Neural crest cell (in vitro differentiated cells): ENCODE measurements around the gene KCNQ1OT1. TPM values are rescaled to one million over a fixed set of nuclear protein-coding genes. Genes with fewer than 3 reads are reported as not detected.

Experiments used
- DNase-seq: peaks from one replicate; pipeline ENCODE4 v3.0.0; 2021; ENCODE audit warnings: low read depth, mixed read lengths, low spot score
- H3K27ac Mint-ChIP-seq: one replicate; pipeline ENCODE4 v1.8.0; 2021; ENCODE audit warnings: mild to moderate bottlenecking, mixed read lengths; ENCODE audit not compliant: unreplicated experiment
- H3K27me3 Mint-ChIP-seq: 2 replicates; pipeline ENCODE4 v1.8.0; 2021; ENCODE audit warnings: low read depth, mild to moderate bottlenecking, mixed read lengths
- H3K36me3 Mint-ChIP-seq: 2 replicates; pipeline ENCODE4 v1.8.0; 2021; ENCODE audit warnings: low read depth, mild to moderate bottlenecking, mixed read lengths
- H3K4me1 Mint-ChIP-seq: 2 replicates; pipeline ENCODE4 v1.8.0; 2021; ENCODE audit warnings: mixed read lengths
- H3K4me3 Mint-ChIP-seq: one replicate; pipeline ENCODE4 v1.8.0; 2021; ENCODE audit warnings: mild to moderate bottlenecking, mixed read lengths
- H3K9me3 Mint-ChIP-seq: 2 replicates; pipeline ENCODE4 v1.8.0; 2021; ENCODE audit warnings: mixed read lengths
- total RNA-seq: library from RNA; stranded (reverse); gene quantifications from 2 replicates; pipeline ENCODE4 v1.2.1, GENCODE V29; 2021
- TF ChIP-seq, protein P1 (sequence below): fragments of 200-600 bp; sonication (generic); conservative IDR thresholded peaks from 2 replicates; pipeline ENCODE4 v1.5.0; 2021; ENCODE audit warnings: antibody characterized with exemption, mild to moderate bottlenecking

The KCNQ1OT1 gene
- total RNA-seq, 1 donor from 2014 or later = 2.3 TPM

DNA sequence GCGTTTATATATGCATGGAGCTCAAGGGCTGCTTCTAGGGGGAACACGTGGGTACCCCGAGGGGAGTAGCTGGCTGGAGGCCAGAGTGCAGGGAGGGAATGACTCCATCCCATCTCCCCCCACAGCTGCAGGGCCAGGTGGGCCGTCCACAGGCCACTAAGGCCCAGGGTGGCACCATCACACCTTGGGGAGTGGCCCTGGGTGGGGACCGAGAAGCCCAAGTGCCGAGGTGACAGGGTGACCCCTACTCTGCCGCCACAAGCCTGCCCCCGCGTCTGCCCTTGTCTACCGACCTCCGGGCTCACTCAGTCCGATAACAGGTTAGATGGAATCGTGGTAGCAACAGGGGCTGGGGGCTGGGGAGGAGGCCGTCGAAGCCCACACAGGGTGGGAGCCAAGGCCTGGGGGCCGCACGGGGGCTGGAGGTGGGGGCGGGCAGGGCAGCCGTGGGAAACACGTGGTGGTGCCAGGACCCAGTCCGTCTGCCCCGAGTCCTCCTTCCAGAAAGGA is 125.7 kb downstream of the KCNQ1OT1 start:
- H3K4me3 Mint-ChIP-seq = no peak overlapping the region
- DNase-seq = no peak
- no peaks in the 10 kb centered on the region for H3K4me1 Mint-ChIP-seq
- no peak overlapping the region for H3K27ac Mint-ChIP-seq
- H3K36me3 Mint-ChIP-seq = no peaks in the 10 kb centered on the region
- TF ChIP-seq, protein P1, sequence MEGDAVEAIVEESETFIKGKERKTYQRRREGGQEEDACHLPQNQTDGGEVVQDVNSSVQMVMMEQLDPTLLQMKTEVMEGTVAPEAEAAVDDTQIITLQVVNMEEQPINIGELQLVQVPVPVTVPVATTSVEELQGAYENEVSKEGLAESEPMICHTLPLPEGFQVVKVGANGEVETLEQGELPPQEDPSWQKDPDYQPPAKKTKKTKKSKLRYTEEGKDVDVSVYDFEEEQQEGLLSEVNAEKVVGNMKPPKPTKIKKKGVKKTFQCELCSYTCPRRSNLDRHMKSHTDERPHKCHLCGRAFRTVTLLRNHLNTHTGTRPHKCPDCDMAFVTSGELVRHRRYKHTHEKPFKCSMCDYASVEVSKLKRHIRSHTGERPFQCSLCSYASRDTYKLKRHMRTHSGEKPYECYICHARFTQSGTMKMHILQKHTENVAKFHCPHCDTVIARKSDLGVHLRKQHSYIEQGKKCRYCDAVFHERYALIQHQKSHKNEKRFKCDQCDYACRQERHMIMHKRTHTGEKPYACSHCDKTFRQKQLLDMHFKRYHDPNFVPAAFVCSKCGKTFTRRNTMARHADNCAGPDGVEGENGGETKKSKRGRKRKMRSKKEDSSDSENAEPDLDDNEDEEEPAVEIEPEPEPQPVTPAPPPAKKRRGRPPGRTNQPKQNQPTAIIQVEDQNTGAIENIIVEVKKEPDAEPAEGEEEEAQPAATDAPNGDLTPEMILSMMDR = no peak
- no peaks in the 10 kb centered on the region for H3K27me3 Mint-ChIP-seq
- H3K9me3 Mint-ChIP-seq = no peaks in the 10 kb centered on the region

DNA sequence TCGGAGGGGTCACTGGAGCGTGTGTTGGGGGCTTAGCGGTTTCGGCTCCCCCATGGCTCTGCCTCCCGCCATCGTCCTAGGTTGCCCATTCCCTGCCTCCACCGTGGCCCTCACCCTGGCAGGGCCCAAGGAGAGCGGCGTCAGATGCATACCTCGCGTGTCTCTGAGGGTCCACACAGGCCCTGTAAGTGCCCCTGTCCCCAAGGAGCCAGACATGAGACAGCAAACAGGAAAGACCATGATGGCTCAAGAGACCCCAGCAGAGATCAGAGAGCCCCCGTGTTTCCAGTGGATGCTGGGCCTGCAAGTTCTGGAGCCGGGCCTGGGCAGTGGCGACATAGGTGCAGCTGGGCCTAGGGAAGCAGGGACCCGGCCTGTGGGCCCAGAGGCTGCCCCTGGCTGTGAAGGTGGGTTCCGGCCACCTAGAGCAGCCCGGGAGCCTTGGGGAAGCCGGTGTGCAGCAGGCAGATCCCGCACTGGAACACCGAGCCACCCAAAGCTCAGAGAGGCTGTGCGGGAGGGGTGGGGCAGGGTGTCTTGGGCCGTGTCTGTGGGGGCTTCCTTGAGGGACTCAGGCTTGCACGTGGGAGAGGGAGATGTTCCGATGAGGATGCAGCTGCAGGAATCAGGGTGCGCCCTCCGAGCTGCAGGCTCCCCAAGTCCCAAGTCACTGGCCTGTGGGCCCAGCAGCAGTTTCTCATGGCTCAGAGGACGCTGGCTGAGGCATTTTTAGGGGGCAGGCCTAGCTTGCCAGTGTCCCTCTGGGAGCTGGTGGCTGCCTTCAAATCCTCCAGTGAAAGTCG is 126.4 kb downstream of the KCNQ1OT1 start:
- no peak overlapping the region for H3K27ac Mint-ChIP-seq
- no peaks in the 10 kb centered on the region for H3K36me3 Mint-ChIP-seq
- no peaks in the 10 kb centered on the region for H3K4me1 Mint-ChIP-seq
- DNase-seq = no peak
- no peak overlapping the region for H3K4me3 Mint-ChIP-seq
- TF ChIP-seq, protein P1 = no peak
- no peaks in the 10 kb centered on the region for H3K27me3 Mint-ChIP-seq
- no peaks in the 10 kb centered on the region for H3K9me3 Mint-ChIP-seq

DNA sequence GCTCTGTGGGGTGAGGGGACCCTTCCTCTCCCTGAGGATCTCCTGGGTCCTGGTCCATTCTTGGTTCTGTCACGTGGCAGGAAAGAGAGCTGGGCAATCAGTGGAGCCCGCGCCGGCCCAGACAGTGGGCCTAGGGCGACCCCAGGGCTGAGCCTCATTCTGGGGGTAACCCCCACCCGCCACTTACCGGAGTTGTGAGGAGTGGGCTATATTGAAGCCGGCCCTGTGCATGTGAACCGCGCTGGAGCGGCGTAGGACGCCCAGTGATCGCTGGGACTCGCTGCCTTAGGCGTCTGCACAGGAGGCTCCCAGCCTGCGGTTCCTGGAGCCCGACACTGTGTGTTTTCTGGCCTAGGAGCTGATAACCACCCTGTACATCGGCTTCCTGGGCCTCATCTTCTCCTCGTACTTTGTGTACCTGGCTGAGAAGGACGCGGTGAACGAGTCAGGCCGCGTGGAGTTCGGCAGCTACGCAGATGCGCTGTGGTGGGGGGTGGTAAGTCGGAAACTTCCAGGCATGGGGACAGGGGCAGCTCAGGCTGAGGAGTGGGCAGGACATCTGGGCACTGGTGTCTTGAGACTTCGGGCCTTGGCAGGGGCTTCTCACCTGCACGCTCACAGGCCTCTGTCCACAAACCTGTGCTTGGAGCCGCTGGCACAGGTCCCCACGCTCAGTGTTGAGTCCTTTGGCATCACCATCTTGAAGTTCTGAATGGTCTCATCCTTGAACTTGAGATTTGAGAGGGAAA is 127.1 kb downstream of the KCNQ1OT1 start:
- no peak for DNase-seq
- Mint-ChIP-seq H3K27me3 (no peaks in the 10 kb centered on the region), H3K4me3 (no peak overlapping the region), H3K36me3 (no peaks in the 10 kb centered on the region), H3K4me1 (no peaks in the 10 kb centered on the region), H3K9me3 (no peaks in the 10 kb centered on the region), H3K27ac (no peak overlapping the region)
- TF ChIP-seq, protein P1 = no peak

DNA sequence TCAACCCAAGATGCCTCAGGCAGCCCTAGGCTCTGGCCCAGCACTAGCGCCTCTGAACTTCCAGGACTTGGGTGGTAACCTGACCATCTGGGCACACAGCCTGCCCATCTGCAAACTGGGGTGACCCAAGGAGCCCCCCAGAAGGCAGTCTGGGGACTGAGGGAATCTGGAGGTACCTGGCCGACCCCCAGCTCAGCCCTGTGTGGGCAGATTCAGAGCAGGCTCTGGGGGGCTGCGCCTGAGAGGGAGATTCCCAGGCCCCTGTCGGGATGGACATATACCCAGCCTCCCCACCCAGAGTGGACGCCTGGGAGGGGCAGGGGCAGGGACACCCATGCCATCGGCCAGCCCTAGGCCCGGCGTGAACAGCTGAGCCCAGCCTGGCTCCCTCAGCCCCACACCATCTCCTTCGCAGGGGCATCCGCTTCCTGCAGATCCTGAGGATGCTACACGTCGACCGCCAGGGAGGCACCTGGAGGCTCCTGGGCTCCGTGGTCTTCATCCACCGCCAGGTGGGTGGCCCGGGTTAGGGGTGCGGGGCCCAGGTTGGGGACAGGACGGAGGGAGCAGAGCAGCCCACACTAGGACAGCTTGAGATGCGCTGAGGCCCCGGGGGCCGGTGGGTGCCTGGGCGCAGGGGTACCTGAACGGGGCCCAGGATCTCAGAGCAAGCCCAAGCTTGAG is 128.1 kb downstream of the KCNQ1OT1 start:
- H3K4me1 Mint-ChIP-seq = no peaks in the 10 kb centered on the region
- no peak for DNase-seq
- no peak overlapping the region for H3K4me3 Mint-ChIP-seq
- no peaks in the 10 kb centered on the region for H3K9me3 Mint-ChIP-seq
- H3K27me3 Mint-ChIP-seq = no peaks in the 10 kb centered on the region
- TF ChIP-seq, protein P1 = no peak
- H3K36me3 Mint-ChIP-seq = no peaks in the 10 kb centered on the region
- no peak overlapping the region for H3K27ac Mint-ChIP-seq

DNA sequence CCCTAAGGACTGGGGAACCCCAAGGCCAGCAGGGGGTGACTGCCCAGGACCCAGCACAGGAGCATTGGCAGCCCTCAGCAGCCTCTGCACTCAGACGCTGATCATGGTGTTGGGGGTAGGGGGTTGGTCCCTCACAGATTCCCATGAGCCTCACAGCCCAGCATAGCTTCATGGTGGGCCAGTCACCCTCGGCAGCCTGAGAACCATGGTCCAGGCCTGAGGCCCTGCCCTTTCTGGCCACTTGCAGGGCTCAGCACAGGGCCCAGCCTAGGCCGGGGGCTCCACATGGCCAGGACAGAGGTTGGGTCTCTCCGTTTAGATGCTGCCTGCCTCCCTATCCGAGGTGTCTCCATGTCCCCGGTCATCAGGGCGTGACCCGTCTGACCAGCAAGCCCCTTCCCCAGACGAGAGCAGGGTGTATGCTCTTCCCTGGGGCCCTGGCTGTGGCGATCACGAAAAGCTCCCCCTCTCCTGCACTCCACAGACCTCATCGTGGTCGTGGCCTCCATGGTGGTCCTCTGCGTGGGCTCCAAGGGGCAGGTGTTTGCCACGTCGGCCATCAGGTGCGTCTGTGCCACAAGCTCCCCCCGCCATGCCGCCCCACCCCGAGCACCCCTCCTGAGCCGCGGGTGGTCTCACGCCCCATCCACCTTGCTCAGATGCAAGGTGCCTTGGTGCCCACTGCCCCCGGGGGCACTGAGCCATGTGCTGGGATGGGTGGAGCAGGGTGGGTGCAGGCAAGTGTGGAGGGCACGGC is 128.8 kb downstream of the KCNQ1OT1 start:
- H3K4me3 Mint-ChIP-seq = no peak overlapping the region
- no peaks in the 10 kb centered on the region for H3K27me3 Mint-ChIP-seq
- H3K4me1 Mint-ChIP-seq = no peaks in the 10 kb centered on the region
- H3K36me3 Mint-ChIP-seq = no peaks in the 10 kb centered on the region
- TF ChIP-seq, protein P1 = no peak
- no peak overlapping the region for H3K27ac Mint-ChIP-seq
- no peaks in the 10 kb centered on the region for H3K9me3 Mint-ChIP-seq
- no peak for DNase-seq
